Liver (tissue), 9 donors: Measurements from ENCODE around the gene CATSPER3. TPM values are rescaled to one million over a fixed set of nuclear protein-coding genes. Genes with fewer than 3 reads are reported as not detected.

Source experiments
- DNase-seq: peaks from one replicate; pipeline ENCODE4 v3.0.0-alpha.2; 2017; ENCODE audit warnings: low spot score
- H3K27ac ChIP-seq, 2 donors: one replicate each; pipeline ENCODE4 v1.7.0; 2013; ENCODE audit warnings: inconsistent platforms in 2 of 2, low read length in 2 of 2, control low read depth in 1 of 2, low read depth in 1 of 2, mild to moderate bottlenecking in 1 of 2
- H3K27me3 ChIP-seq, 4 donors: one replicate each; pipeline versions ENCODE4 v1.6.1 to v1.7.0; 2013; ENCODE audit warnings: low read length in 3 of 4, inconsistent platforms in 1 of 4, mild to moderate bottlenecking in 1 of 4, moderate library complexity in 1 of 4; ENCODE audit not compliant: control insufficient read depth in 4 of 4, insufficient read depth in 4 of 4
- H3K36me3 ChIP-seq, 4 donors: one replicate each; pipeline versions ENCODE4 v1.6.1 to v1.7.0; 2013; ENCODE audit warnings: low read length in 3 of 4, mild to moderate bottlenecking in 3 of 4, low read depth in 1 of 4, moderate library complexity in 1 of 4; ENCODE audit not compliant: control insufficient read depth in 4 of 4, insufficient read depth in 3 of 4
- H3K4me1 ChIP-seq, 4 donors: one replicate each; pipeline versions ENCODE4 v1.6.1 to v1.7.0; 2013; ENCODE audit warnings: low read length in 3 of 4, mild to moderate bottlenecking in 3 of 4, moderate library complexity in 1 of 4; ENCODE audit not compliant: control insufficient read depth in 4 of 4, insufficient read depth in 4 of 4
- H3K4me3 ChIP-seq, 3 donors: one replicate each; pipeline versions ENCODE4 v1.6.1 to v1.7.0; 2013; ENCODE audit warnings: low read length in 3 of 3, control low read depth in 1 of 3, low read depth in 1 of 3, mild to moderate bottlenecking in 1 of 3
- H3K9ac ChIP-seq, 2 donors: one replicate each; pipeline ENCODE4 v1.7.0; 2013; ENCODE audit warnings: low read length in 2 of 2, mild to moderate bottlenecking in 2 of 2, moderate library complexity in 2 of 2, control low read depth in 1 of 2, low read depth in 1 of 2
- H3K9me3 ChIP-seq, 4 donors: one replicate each; pipeline versions ENCODE4 v1.6.1 to v1.7.0; 2013; ENCODE audit warnings: low read length in 3 of 4; ENCODE audit not compliant: control insufficient read depth in 4 of 4
- ATF3 ChIP-seq: IDR thresholded peaks from 2 replicates; pipeline ENCODE4 v1.6.1; 2016; ENCODE audit warnings: antibody characterized with exemption
- CTCF ChIP-seq: fragments of 150-350 bp; IDR thresholded peaks from 2 replicates; pipeline ENCODE4 v1.5.1; 2017; ENCODE audit warnings: improper control_type of control experiment, low read depth, low read length; ENCODE audit not compliant: missing input control
- EGR1 ChIP-seq, 2 donors: IDR thresholded peaks; 2 replicates each; pipeline ENCODE4 v1.6.1; 2016 to 2018; ENCODE audit warnings: antibody characterized with exemption in 2 of 2, low read depth in 2 of 2
- FOXA1 ChIP-seq: IDR thresholded peaks from 2 replicates; pipeline ENCODE4 v1.6.1; 2016; ENCODE audit warnings: antibody characterized with exemption
- FOXA2 ChIP-seq: IDR thresholded peaks from 2 replicates; pipeline ENCODE4 v1.6.1; 2016; ENCODE audit warnings: antibody characterized with exemption
- GABPA ChIP-seq, 2 donors: IDR thresholded peaks in 1 of 2; conservative IDR thresholded peaks in 1 of 2; 2 replicates each; pipeline ENCODE4 v1.6.1; 2016; ENCODE audit warnings: antibody characterized with exemption in 2 of 2, mild to moderate bottlenecking in 1 of 2, moderate library complexity in 1 of 2
- HNF4A ChIP-seq, 2 donors: conservative IDR thresholded peaks; 2 replicates each; pipeline ENCODE4 v1.6.1; 2016; ENCODE audit warnings: antibody characterized with exemption in 2 of 2, mild to moderate bottlenecking in 2 of 2
- HNF4G ChIP-seq: IDR thresholded peaks from 2 replicates; pipeline ENCODE4 v1.6.1; 2016; ENCODE audit warnings: antibody characterized with exemption
- JUND ChIP-seq, 2 donors: IDR thresholded peaks; 2 replicates each; pipeline ENCODE4 v1.6.1; 2016; ENCODE audit warnings: antibody characterized with exemption in 2 of 2
- MAX ChIP-seq: IDR thresholded peaks from 2 replicates; pipeline ENCODE4 v1.6.1; 2016; ENCODE audit warnings: antibody characterized with exemption
- NR2F2 ChIP-seq: IDR thresholded peaks from 2 replicates; pipeline ENCODE4 v1.6.1; 2016; ENCODE audit warnings: antibody characterized with exemption
- RAD21 ChIP-seq, 2 donors: IDR thresholded peaks; 2 replicates each; pipeline ENCODE4 v1.6.1; 2016; ENCODE audit warnings: antibody characterized with exemption in 2 of 2, mild to moderate bottlenecking in 2 of 2
- REST ChIP-seq: IDR thresholded peaks from 2 replicates; pipeline ENCODE4 v1.6.1; 2016; ENCODE audit warnings: antibody characterized with exemption, mild to moderate bottlenecking
- RXRA ChIP-seq, 2 donors: IDR thresholded peaks; 2 replicates each; pipeline ENCODE4 v1.6.1; 2017 to 2018; ENCODE audit warnings: antibody characterized with exemption in 2 of 2, mild to moderate bottlenecking in 1 of 2
- SP1 ChIP-seq: IDR thresholded peaks from 2 replicates; pipeline ENCODE4 v1.6.1; 2018; ENCODE audit warnings: antibody characterized with exemption, mild to moderate bottlenecking
- TAF1 ChIP-seq: conservative IDR thresholded peaks from 2 replicates; pipeline ENCODE4 v1.6.1; 2016; ENCODE audit warnings: antibody characterized with exemption, mild to moderate bottlenecking
- YY1 ChIP-seq: IDR thresholded peaks from 2 replicates; pipeline ENCODE4 v1.6.1; 2016; ENCODE audit warnings: antibody characterized with exemption, mild to moderate bottlenecking
- ZBTB33 ChIP-seq: IDR thresholded peaks from 2 replicates; pipeline ENCODE4 v1.6.1; 2016; ENCODE audit warnings: antibody characterized with exemption
- WGBS: extraction: QIAGEN DNeasy Blood & Tissue Kit; methylation state at CpG from one replicate; pipeline ENCODE4 v1.1.7; 2013; 5-methylcytosine and 5-hydroxymethylcytosine counted together
- polyA plus RNA-seq, 2 donors: library from polyadenylated mRNA; stranded (reverse) in 1 of 2; unstranded in 1 of 2; fragments of 200-250 nt in 1 of 2; fragments of >200 nt in 1 of 2; fragmentation: Nextera tagmentation in 1 of 2; extraction: Ambion mirVana in 1 of 2; gene quantifications; one replicate each; pipeline versions ENCODE4 v1.2.1 to v1.2.3, GENCODE V29; 2013 to 2015
- total RNA-seq, 2 donors: library from RNA; depleted of rRNA; stranded (reverse); fragments of >200 nt; gene quantifications; one replicate each; pipeline ENCODE4 v1.2.3, GENCODE V29; 2014
- donor health status: healthy.
- donor health status: healthy.
- donor health status: healthy.
- donor health status: healthy.
- donor health status: healthy.

CATSPER3 gene
- total and polyA plus RNA-seq, 4 donors, result 0.28 to 0.37 (median 0.34) TPM

GRCh38 chr5:135055396-135055795 lies 87.7 kb downstream of the CATSPER3 start:
- Histone ChIP-seq H3K9ac (no peak overlapping the region), H3K4me3 (no peak overlapping the region), H3K27me3 (peaks cover 4 to 10% (median 5%) of the 10 kb centered on the region in 4 donors), H3K27ac (no peak overlapping the region), H3K36me3 (no peaks in the 10 kb centered on the region), H3K9me3 (no peaks in the 10 kb centered on the region), H3K4me1 (peaks cover 0 to under 1% (median 0%) of the 10 kb centered on the region in 4 donors)
- DNase-seq, result no peak
- TF ChIP-seq NR2F2 (no peak), GABPA (IDR thresholded peaks at IDR 0.05 in 1 of 2, conservative IDR thresholded peaks at IDR 0.05 in 1 of 2) (no peak), RAD21 (IDR thresholded peaks at IDR 0.05) (no peak), MAX (no peak), CTCF (no peak), EGR1 (IDR thresholded peaks at IDR 0.05; ENCODE audit: low read depth in 2 of 2) (no peak), HNF4G (no peak), SP1 (no peak), ATF3 (no peak), HNF4A (conservative IDR thresholded peaks at IDR 0.05) (no peak), JUND (IDR thresholded peaks at IDR 0.05) (no peak)
- WGBS, result 84% methylated on average over 5 of the region's 5 CpGs

- H3K27ac ChIP-seq, result no peak overlapping the region
- no peaks in the 10 kb centered on the region for H3K36me3 ChIP-seq
- H3K27me3 ChIP-seq, result peaks cover 0 to 5% (median 4%) of the 10 kb centered on the region in 4 donors
- H3K9me3 ChIP-seq, result no peaks in the 10 kb centered on the region
- WGBS, result 88% methylated on average over 8 of the region's 8 CpGs
- TF ChIP-seq TAF1 (no peak), YY1 (no peak), FOXA2 (no peak), SP1 (no peak), NR2F2 (no peak), EGR1 (IDR thresholded peaks at IDR 0.05; ENCODE audit: low read depth in 2 of 2) (no peak), RXRA (IDR thresholded peaks at IDR 0.05) (no peak), GABPA (IDR thresholded peaks at IDR 0.05 in 1 of 2, conservative IDR thresholded peaks at IDR 0.05 in 1 of 2) (no peak), REST (no peak), ZBTB33 (no peak), RAD21 (IDR thresholded peaks at IDR 0.05) (no peak), HNF4A (conservative IDR thresholded peaks at IDR 0.05) (no peak), FOXA1 (no peak), CTCF (no peak), JUND (IDR thresholded peaks at IDR 0.05) (no peak), ATF3 (no peak), HNF4G (no peak)
- no peak for DNase-seq
- H3K4me3 ChIP-seq, result no peak overlapping the region
- no peaks in the 10 kb centered on the region for H3K4me1 ChIP-seq
- H3K9ac ChIP-seq, result no peak overlapping the region
These were observed 88.8 kb downstream of the CATSPER3 start for GRCh38 chr5:135056316-135057030.
